Measurements from ENCODE around the gene TNKS1BP1. TPM values are rescaled to one million over a fixed set of nuclear protein-coding genes. Genes with fewer than 3 reads are reported as not detected.

TNKS1BP1 gene
- total and polyA plus RNA-seq, 8 donors = 119 to 203 (median 141) TPM

DNA sequence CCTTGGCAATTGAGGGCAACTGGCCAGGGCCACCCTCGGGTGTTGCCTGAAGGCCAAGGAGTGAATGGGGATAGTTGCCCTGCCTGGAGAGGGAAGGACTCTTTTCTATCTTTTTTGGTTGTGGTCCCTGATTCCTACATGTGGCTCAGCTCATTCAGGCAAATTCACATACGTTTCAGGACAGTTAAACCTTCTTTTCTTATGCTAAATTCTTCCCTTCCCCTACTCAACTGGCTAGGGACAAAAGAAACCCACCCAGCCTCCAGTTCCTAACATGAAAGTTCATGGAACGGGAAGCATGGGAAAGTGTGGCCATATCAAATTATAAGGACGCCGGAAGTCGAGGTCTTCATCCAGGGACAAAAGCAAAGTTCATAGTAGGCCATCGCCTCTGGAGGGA is 61.4 kb downstream of the TNKS1BP1 start:
- no peak overlapping the region for H3K27ac ChIP-seq
- TF ChIP-seq CTCF (IDR thresholded peaks at IDR 0.05) = no peak
- no peaks in the 10 kb centered on the region for H3K27me3 ChIP-seq
- no peak for ATAC-seq
- no peak for DNase-seq
- H3K4me1 ChIP-seq = no peaks in the 10 kb centered on the region
- intact Hi-C loops (cut with DNase I) = no loop called here
- H3K36me3 ChIP-seq = no peaks in the 10 kb centered on the region
- peaks cover 0 to 12% of the 10 kb centered on the region in 2 donors for H3K9me3 ChIP-seq
- no peak overlapping the region for H3K4me3 ChIP-seq

- TF ChIP-seq CTCF (IDR thresholded peaks at IDR 0.05) = no peak
- H3K4me3 ChIP-seq = no peak overlapping the region
- H3K36me3 ChIP-seq = no peaks in the 10 kb centered on the region
- H3K9me3 ChIP-seq = peaks cover 0 to 12% of the 10 kb centered on the region in 2 donors
- DNase-seq (no peak), ATAC-seq (no peak)
- intact Hi-C loops (cut with DNase I) = no loop called here
- no peaks in the 10 kb centered on the region for H3K27me3 ChIP-seq
- no peak overlapping the region for H3K27ac ChIP-seq
- no peaks in the 10 kb centered on the region for H3K4me1 ChIP-seq
Measured at GRCh38 chr11:57262157-57262556, 62.6 kb downstream of the TNKS1BP1 start.

- no peak for TF ChIP-seq CTCF (IDR thresholded peaks at IDR 0.05)
- no peaks in the 10 kb centered on the region for H3K27me3 ChIP-seq
- ATAC-seq (no peak), DNase-seq (no peak)
- no peak overlapping the region for H3K4me3 ChIP-seq
- H3K9me3 ChIP-seq = peaks cover 0 to 16% of the 10 kb centered on the region in 2 donors
- intact Hi-C loops (cut with DNase I) = no loop called here
- no peak overlapping the region for H3K27ac ChIP-seq
- H3K36me3 ChIP-seq = no peaks in the 10 kb centered on the region
- H3K4me1 ChIP-seq = no peaks in the 10 kb centered on the region
Measured at GRCh38 chr11:57260937-57261783, 63.6 kb downstream of the TNKS1BP1 start.

- Histone ChIP-seq H3K4me1 (no peaks in the 10 kb centered on the region), H3K27ac (no peak overlapping the region), H3K27me3 (no peaks in the 10 kb centered on the region), H3K4me3 (no peak overlapping the region), H3K36me3 (no peaks in the 10 kb centered on the region), H3K9me3 (peaks cover 0 to 8% of the 10 kb centered on the region in 2 donors)
- intact Hi-C loops (cut with DNase I) = no loop called here
- DNase-seq = no peak
- ATAC-seq = no peak
- no peak for TF ChIP-seq CTCF (IDR thresholded peaks at IDR 0.05)
Measured at GRCh38 chr11:57256119-57256518, 68.6 kb downstream of the TNKS1BP1 start.

GRCh38 chr11:57255618-57256017 is 69.1 kb downstream of the TNKS1BP1 start:
- no peak overlapping the region for H3K27ac ChIP-seq
- TF ChIP-seq CTCF (IDR thresholded peaks at IDR 0.05) = no peak
- no peaks in the 10 kb centered on the region for H3K36me3 ChIP-seq
- H3K9me3 ChIP-seq = peaks cover 0 to 8% of the 10 kb centered on the region in 2 donors
- no peaks in the 10 kb centered on the region for H3K4me1 ChIP-seq
- H3K4me3 ChIP-seq = no peak overlapping the region
- H3K27me3 ChIP-seq = no peaks in the 10 kb centered on the region
- DNase-seq = no peak
- ATAC-seq = no peak
- intact Hi-C loops (cut with DNase I) = no loop called here
